ENCODE results near the gene ANGPT4.
A peak's percentile ranks its signal among the peaks of the same experiment; 100 is the strongest.
"Not testable (repeated sequence)": the region's sequence is repeated elsewhere in the genome, so short reads cannot be mapped to it uniquely, and the experiment has no call there.

ANGPT4 gene

DNA sequence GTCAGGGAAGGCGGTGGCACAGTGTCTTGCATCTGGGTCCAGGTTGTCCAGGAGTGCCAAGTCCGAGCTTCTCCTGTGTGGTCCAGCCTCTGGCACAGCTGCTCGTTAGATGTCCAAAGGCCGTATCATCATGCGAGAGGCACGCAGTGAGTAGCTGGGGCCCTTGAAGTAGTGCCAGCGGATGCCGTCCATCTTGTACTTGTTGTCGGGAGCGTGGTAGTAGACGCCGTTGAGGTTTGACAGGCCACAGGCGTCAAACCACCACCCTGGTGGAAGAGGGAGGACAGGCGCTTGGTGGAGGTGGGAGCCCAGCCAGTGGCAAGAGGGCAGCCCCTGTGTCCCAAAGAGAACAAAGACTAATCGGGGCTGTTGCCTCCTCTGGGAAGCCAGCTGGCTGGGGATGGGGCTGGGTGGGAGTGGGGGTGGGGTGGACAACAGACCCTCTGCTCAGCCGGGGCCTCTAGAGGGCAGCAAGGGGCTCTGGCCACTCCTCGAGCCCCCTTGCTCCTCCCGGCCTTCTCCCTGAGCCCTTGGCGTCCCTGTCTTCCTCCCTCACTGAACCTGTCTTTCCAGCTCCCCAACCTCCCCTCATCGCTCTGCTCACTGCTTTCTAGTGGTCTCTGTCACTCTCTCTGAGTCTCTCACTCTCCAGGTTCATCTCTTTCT lies 43.1 kb downstream of the ANGPT4 start:
- DNase-seq (ENCODE audit: low spot score) = no peak

DNA sequence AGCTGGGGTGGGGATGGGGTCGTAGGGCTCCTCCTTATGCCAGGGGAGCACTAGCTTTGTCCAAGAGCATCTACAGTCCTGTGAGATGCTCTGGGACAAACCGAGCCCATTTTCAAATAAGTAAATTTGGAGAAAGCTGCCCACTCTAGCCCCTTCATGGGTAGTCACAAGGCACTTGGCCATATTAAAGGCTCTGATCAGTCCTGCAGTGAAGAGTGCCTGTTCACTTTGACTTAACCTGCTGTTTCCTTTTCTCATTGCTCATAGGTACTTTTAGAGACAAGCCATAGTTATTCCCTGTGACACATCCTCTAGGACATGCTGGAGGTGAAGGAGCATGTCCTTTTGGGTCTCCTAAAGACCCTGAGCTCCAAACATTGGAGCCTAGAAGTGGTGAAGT lies 44.2 kb downstream of the ANGPT4 start:
- DNase-seq (ENCODE audit: low spot score) = no peak

DNA sequence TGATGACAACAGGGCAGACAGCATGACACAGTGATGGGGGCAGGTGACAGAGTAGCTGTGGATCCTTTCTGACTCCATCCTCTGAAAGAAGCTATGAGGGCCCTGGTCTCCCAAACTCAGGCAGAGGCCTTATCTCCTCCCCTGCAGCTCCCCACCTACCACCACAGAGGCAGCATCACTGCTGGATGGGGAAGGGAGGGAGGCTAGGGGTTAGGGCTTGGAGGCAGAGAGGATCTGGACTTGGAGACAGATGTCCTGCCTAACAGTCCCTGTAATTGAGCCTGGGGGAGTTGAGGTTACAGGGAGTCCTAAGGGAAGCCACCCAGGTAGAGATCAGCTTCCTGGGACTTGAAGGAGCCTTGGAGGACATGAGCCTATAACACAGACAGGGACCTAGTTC lies 44.7 kb downstream of the ANGPT4 start:
- DNase-seq (ENCODE audit: low spot score) = no peak

DNA sequence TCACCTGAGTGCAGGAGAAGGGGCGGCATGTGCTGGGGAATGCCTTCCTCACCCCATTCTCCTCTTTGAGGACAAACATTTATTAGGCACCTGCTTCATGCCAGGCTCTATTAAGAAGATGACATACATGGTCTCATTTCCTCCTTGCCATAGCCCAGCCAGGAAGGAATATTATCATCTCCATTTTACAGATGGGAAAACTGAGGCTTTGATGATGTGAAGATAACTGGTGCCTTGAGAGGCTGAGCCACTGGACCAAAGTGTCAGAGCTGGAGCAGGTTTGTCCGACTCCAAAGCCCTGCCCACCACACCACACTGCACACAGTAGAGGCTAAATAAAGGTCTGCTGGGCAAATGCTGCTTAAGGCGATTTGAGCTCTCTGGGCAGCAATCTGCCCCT lies 45.4 kb downstream of the ANGPT4 start:
- DNase-seq (ENCODE audit: low spot score) = no peak

GRCh38 chr20:869606-870005 lies 46.5 kb downstream of the ANGPT4 start:
- no peak for DNase-seq (ENCODE audit: low spot score)

DNA sequence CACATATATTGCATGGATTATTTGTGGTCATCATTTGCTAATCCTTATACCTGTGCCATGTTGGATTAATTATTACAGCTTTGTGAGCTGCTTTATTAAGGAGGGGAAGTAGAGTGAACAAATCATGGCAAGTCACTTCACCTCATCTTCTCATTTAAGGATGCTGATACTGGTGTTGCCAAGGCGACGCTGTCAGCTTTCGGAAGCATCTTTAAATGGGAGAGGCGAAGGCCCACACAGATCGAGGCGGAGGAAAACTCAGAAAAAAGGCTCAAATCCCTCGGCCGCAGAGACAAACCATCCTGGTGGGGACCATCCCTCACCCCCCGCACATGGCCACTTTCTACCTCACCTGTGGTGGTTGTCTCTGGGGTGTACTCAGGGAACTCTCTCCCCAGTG lies 47.9 kb downstream of the ANGPT4 start:
- no peak for DNase-seq (ENCODE audit: low spot score)

DNA sequence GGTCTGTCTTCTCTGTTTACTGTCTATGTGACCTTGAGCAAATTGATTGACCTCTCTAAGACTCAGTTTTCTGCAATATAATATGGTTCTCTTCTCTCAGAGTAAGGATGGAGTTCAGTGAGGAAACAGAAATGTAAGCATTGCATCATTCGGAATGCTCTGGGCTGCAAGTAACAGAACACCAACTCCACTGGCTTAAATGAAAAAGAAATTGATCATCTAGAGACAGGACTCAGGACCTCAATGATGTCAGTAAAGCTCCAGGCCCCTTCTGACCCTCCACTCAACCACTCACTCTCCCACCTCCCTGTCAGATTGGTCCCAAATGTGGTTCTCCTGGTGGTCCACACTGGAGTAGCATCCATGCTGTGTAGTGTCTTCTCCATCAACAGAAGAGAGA lies 50.7 kb downstream of the ANGPT4 start:
- DNase-seq (ENCODE audit: low spot score) = no peak

- no peak for DNase-seq (ENCODE audit: low spot score)
These were observed 55.2 kb downstream of the ANGPT4 start for GRCh38 chr20:860891-861290.

GRCh38 chr20:859751-860231 lies 56.3 kb downstream of the ANGPT4 start:
- peak; percentile 15 for DNase-seq (ENCODE audit: low spot score)

DNA sequence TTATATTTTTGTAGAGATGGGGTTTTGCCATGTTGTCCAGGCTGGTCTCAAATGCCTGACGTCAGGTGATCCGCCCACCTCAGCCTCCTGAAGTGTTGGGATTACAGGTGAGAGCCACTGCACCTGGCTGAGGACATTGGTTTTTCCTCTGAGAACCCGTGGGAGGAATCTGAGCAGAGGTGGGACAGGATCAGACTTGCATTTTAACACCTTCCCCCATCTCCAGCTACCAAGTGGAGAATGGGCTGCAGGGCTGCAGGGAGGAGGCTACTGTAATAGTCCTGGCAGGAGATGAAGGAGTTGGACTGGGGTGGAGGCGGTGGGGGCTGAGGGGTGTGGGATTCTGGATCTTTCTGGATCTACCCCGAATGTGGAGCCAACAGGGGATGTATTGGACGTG lies 58.1 kb downstream of the ANGPT4 start:
- no peak for DNase-seq (ENCODE audit: low spot score)

DNA sequence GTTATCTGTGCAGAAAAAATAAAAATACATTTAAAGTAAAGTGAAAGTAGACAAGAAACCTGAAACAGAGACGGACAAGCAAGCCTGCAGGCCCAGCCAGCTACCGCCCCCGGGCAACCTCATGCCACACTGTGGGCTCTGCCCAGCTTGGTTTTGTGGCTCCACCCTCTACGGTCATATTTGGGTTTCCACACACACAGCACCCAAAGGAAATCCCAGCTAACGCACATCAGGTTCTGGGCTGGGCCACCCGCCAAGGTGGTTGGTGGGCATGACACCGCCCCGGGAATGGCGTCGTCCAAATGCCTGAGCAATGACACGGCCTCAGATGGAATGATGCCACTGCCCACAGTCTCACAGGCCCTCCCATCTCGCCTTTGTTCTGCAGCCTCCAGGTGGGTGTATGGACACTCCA lies 59.8 kb downstream of the ANGPT4 start:
- peak; percentile 77 for DNase-seq (ENCODE audit: low spot score)

DNA sequence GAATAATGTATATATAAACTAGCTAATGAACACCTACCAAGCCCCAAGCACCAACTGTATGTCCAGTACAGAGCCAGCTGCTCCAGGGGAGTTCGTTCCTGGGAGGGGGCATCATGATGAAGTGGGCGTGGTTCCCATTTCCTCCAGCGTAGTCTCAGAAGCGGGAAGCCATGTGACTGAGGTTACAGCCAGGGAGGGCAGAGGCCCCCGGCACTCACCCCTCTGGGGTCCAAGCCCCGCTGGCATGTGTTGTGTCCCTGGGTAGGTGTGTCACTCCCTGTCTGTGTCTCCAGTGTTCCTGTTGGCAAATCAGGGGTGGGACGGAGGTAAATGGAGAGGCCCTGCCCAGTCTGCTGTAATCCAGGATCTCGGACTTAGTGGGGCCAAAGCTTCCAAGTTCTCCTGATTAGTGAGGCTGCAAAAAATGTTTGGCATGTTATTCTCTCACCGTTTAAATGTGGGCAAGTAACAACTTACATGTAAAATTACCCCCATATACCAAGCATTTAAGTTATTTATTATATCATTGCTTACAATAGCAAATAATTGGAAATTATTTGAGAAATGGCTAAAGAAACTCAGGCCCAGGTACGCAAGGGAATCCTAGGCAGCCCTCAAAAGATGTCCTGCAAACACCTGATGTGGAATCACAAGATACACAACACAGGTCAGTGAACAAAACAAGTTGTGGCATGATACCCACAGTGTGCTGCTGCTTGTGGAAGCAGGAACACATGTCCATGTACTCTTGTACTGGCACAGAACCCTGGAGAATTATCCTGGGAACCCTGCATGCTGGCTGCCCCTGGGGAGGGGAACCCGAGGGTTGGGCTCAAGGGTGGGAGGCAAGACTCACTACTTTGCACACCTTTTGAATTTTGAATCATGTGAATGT lies 60.4 kb downstream of the ANGPT4 start:
- DNase-seq (ENCODE audit: low spot score) = no peak

DNA sequence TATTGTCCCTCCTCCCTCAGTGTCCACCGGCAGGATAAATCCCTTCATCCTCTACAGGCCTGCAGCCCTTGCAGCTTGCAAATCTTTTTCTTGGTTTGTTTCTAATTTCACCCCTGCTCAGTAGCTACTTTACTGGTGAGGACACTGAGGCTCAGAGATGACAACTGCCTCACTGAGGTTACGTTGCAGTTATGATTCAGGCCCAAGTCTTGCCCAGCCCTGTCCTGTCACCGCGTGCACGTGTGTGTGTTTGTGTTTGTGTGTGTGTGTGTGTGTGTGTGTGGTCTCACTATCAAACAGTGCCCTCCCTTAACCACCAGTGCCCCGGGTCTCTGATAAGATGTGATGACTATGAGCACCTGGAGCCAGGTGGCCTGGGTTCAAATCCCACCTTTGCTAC lies 61.5 kb downstream of the ANGPT4 start:
- DNase-seq (ENCODE audit: low spot score) = no peak

DNA sequence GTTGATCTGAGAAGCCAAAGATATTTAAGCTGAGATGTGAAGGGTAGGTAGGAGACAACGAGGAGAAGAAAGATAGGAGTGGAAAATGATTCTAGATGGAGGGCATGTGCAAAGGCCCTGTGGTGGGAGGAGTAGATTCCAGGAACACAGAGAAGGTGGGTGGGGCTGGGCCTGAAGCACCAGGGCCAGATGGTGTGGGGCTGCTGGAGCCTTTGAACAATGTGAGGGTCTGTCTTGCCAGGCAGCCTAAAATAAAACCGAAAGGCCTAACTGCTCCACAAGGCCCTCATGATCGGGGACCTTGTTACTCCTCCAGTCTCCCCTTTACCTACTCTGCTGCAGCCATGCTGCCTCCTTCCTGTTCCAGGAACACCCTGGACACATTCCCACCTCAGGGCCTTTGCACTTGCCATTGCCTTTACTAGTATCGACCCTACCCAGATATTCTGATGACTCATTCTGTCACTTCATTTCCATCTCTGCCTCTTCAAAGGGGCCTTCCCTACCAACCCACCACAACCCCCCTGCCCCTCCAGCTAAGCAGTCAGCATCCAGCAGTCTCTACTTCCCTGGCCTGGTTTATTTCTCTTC lies 62.6 kb downstream of the ANGPT4 start:
- DNase-seq (ENCODE audit: low spot score) = no peak

DNA sequence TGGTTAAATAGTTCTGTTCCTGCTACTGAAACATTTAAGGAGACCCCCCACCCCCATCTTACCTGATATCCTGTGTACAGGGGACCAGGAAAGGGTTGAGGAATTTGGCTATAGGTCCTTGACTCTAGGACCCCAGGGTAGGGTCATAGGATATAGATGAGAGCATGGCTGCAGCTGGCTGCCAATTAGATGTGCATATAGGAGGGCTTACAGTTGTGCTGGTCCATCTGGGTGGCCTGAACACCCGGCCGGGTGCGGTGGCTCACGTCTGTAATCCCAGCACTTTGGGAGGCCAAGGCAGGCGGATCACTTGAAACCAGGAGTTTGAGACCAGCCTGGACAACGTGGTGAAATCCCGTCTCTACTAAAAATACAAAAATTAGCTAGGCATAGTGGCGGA lies 67.4 kb downstream of the ANGPT4 start:
- not testable (repeated sequence) for DNase-seq (ENCODE audit: low spot score)

DNA sequence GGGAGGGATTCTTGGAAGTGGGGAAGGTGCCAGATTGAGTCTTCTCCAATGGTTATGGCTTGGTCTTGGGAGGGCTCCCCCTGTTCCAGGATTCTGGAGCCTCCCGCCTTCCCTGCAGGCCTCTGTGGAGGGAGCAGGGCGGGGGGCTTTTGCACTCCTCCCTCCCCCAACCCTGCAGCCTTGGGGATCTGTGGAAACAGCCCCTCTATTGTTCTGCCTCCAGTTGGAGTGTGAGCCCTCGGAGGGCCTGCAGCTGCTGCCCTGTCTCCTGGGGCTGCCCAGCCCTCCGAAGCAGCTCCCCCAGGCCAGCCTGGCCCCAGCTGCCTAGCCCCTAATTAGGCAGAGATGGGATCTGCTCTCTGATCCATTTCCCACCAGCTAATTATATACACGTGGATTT lies 67.9 kb downstream of the ANGPT4 start:
- DNase-seq (ENCODE audit: low spot score) = no peak

GRCh38 chr20:846894-847278 lies 69.2 kb downstream of the ANGPT4 start:
- DNase-seq (ENCODE audit: low spot score) = no peak

DNA sequence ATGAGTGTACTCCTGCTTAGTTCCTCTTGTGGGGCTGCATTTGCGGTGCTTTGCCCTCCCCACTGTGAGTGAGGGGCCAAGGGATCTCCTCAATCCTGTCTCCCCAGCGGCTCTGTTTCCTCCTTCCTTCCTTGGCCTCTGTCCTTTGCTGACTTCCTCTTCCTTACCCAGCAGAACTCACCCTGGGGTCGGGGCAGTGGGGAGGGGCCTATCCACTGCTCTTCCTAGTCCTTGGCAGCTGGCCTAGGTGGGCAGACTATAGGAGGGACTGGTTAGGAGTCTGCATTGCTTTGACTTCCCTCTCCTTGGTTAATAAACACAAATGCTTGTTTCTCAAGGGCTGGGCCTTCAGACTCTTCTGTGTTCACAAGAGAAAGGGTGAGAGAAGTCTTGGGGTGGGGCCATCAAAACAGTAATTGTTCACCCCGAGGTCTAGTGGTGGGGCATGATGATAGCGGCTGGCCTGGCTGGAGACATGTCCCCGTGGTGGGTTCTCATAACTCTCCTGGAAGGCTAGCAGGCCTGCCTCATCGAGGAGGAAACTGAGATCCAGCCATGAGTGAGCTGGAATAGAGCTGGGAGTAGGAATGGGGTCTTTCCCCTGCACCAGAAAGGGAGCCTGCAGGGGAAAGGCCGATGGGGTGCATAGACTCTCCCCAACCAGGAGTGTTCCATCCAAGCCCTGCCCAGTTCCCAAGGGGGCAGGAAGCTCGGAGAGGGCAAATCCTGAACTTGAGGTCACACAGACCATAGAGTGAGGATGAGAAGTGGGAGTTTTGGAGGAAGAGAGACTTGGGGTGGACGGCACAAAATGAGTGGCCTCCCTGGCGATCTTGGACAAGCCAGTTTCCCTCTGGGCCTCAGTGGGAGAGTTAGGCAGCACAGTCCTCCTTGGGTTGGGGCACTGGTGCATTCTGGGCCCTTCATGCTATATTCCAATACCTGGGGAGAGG lies 69.9 kb downstream of the ANGPT4 start:
- no peak for DNase-seq (ENCODE audit: low spot score)

- no peak for DNase-seq (ENCODE audit: low spot score)
These were observed 70.8 kb downstream of the ANGPT4 start for GRCh38 chr20:845226-845868.

DNA sequence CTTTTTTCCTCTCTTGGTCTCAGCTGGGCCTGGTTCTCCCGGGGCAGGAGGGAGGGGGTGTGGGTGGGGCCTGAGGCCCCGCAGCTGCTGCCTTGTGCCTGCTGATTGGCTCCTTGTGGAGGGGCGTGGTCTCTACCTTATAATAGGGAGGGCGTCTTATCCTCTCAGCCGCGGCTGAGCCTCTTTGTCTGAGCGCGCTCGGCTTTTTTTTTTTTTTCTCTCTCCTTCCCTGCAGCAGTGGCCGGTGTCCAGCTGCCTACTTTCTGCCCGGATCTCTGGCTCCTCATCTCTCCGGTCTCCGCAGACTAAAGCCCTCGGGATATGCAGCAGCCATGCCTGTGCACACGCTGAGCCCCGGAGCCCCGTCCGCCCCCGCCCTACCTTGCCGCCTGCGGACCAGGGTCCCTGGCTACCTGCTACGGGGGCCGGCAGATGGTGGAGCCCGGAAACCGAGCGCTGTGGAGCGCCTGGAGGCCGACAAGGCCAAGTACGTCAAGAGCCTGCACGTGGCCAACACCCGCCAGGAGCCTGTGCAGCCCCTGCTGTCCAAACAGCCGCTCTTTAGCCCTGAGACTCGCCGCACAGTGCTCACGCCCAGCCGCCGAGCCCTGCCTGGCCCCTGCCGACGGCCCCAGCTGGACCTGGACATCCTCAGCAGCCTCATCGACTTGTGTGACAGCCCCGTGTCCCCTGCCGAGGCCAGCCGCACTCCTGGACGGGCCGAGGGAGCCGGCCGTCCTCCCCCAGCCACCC lies 71.5 kb downstream of the ANGPT4 start:
- peak; percentile 98 for DNase-seq (ENCODE audit: low spot score)

DNA sequence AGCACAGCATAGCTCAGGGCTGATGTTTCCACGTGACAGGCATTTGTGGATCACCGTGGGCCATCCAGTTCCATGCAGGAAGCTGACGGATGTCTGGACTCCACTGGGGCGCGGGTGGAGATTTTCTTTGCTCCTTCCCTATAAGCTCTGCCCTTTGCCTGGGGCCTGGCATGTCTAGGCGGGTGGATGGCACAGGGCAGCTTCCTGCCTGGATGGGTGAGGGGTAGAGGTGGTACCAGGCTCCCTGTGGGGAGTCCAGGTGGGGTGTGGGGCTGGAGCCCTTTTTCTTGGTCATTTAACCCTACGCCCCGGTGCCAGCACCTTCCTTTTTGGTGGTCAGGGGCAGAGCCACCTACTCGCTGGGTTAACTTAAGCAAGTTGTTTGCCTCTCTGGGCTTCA lies 72.2 kb downstream of the ANGPT4 start:
- no peak for DNase-seq (ENCODE audit: low spot score)

Measured in AG08395 (cell line).